SK-N-MC (cell line): ENCODE measurements around the gene LSM4.

ENCODE experiments used
- EZH2 ChIP-seq: fragments of 200-600 bp; sonication (generic); IDR thresholded peaks from one replicate; pipeline ENCODE4 v1.6.1; 2017; ENCODE audit warnings: antibody characterized with exemption
- FOXP2 ChIP-seq: optimal IDR thresholded peaks from 2 replicates; pipeline ENCODE3; 2011; ENCODE audit warnings: mild to moderate bottlenecking, moderate library complexity; ENCODE audit not compliant: insufficient read depth; ENCODE audit errors: extremely low read length, control extremely low read depth
- POLR2AphosphoS5 ChIP-seq: IDR thresholded peaks from 2 replicates; pipeline ENCODE4 v1.6.1; 2012; ENCODE audit warnings: mild to moderate bottlenecking, low read depth, low read length, borderline replicate concordance

GRCh38 chr19:18307271-18307681, 15.6 kb downstream of the LSM4 start:
- TF ChIP-seq POLR2AphosphoS5 (no peak), FOXP2 (no peak), EZH2 (no peak)
